MM.1S (cell line): ENCODE measurements around the gene SEPSECS.

Experiments used
- EZH2 ChIP-seq: fragments of 300-600 bp; sonication (generic); optimal IDR thresholded peaks from 2 replicates; pipeline ENCODE3; 2017; ENCODE audit warnings: low read depth, mild to moderate bottlenecking, antibody characterized with exemption, low read length, mixed read lengths
- EZH2phosphoT487 ChIP-seq: fragments of 300-600 bp; sonication (generic); IDR thresholded peaks from 2 replicates; pipeline ENCODE4 v1.6.1; 2018; ENCODE audit warnings: antibody characterized with exemption, low read length
- TF ChIP-seq, protein P1 (sequence below): fragments of 300-600 bp; sonication (generic); IDR thresholded peaks from 2 replicates; pipeline ENCODE4 v1.5.1; 2016; ENCODE audit warnings: antibody characterized with exemption, low read length, mixed read lengths

DNA sequence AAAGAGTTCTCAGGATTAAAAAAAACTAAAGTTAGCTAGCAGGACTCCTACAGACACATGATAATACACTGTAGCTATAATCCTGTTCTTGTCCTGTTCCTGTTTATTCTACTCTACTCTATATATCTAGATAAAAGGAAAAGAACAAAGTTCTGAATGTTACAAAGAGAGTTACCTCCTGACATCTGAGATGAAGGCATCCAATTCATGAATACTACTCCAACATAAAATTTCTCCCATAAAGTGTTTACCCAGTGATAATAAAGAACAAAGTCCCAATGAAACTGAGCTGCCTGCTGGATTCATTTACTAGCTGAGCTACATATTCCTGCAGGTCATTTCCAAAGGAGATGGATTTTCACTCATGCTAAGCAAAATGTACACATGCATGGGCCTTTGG, 27.1 kb downstream of the SEPSECS start:
- TF ChIP-seq, protein P1, sequence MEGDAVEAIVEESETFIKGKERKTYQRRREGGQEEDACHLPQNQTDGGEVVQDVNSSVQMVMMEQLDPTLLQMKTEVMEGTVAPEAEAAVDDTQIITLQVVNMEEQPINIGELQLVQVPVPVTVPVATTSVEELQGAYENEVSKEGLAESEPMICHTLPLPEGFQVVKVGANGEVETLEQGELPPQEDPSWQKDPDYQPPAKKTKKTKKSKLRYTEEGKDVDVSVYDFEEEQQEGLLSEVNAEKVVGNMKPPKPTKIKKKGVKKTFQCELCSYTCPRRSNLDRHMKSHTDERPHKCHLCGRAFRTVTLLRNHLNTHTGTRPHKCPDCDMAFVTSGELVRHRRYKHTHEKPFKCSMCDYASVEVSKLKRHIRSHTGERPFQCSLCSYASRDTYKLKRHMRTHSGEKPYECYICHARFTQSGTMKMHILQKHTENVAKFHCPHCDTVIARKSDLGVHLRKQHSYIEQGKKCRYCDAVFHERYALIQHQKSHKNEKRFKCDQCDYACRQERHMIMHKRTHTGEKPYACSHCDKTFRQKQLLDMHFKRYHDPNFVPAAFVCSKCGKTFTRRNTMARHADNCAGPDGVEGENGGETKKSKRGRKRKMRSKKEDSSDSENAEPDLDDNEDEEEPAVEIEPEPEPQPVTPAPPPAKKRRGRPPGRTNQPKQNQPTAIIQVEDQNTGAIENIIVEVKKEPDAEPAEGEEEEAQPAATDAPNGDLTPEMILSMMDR, result no peak
- TF ChIP-seq EZH2, result no peak
- no peak for TF ChIP-seq EZH2phosphoT487
